HepG2 (cell line): ENCODE results near the gene TSPAN8. TPM values are rescaled to one million over a fixed set of nuclear protein-coding genes. Genes with fewer than 3 reads are reported as not detected.

Source experiments
- FOXO1 ChIP-seq: sonication (generic); formaldehyde crosslinking; IDR thresholded peaks from 2 replicates; pipeline ENCODE4 v1.4.0; 2020; ENCODE audit warnings: missing genetic modification reagents
- GABPA ChIP-seq, 2 experiments: IDR thresholded peaks; 2 replicates each; pipeline ENCODE4 v1.6.1; 2011 to 2016; ENCODE audit warnings: low read depth in 2 of 2, low read length in 1 of 2, missing biosample characterization in 1 of 2, missing genetic modification characterization in 1 of 2
- GFI1 ChIP-seq: sonication (generic); formaldehyde crosslinking; IDR thresholded peaks from 2 replicates; pipeline ENCODE4 v1.5.0; 2020; ENCODE audit warnings: missing genetic modification reagents, mild to moderate bottlenecking, borderline replicate concordance
- HDAC6 ChIP-seq: fragments of 200-600 bp; sonication (generic); IDR thresholded peaks from 2 replicates; pipeline ENCODE4 v1.7.0; 2017; ENCODE audit warnings: mild to moderate bottlenecking, antibody characterized with exemption, low read length, low read depth
- HOMEZ ChIP-seq: IDR thresholded peaks from 2 replicates; pipeline ENCODE4 v1.6.1; 2016; ENCODE audit warnings: low read depth
- IRF2 ChIP-seq: IDR thresholded peaks from 2 replicates; pipeline ENCODE4 v1.6.1; 2018; ENCODE audit warnings: missing genetic modification reagents, missing compliant biosample characterization
- MAFF ChIP-seq: IDR thresholded peaks from 2 replicates; pipeline ENCODE4 v1.6.1; 2011; ENCODE audit warnings: low read depth, low read length, improper control_type of control experiment
- MED8 ChIP-seq: sonication (generic); formaldehyde crosslinking; IDR thresholded peaks from 2 replicates; pipeline ENCODE4 v1.8.1; 2023; ENCODE audit warnings: mild to moderate bottlenecking, missing genetic modification reagents; ENCODE audit not compliant: insufficient replicate concordance
- MXI1 ChIP-seq: IDR thresholded peaks from 3 replicates; pipeline ENCODE4 v1.6.1; 2012; ENCODE audit warnings: low read depth, low read length, inconsistent platforms, borderline replicate concordance
- PRDM4 ChIP-seq: sonication (generic); formaldehyde crosslinking; IDR thresholded peaks from 2 replicates; pipeline ENCODE4 v1.9.0; 2021; ENCODE audit warnings: missing genetic modification reagents, borderline replicate concordance
- PRMT3 ChIP-seq: sonication (generic); formaldehyde crosslinking; IDR thresholded peaks from 2 replicates; pipeline ENCODE4 v1.8.1; 2022; ENCODE audit warnings: low read depth, mild to moderate bottlenecking, moderate library complexity, missing genetic modification reagents, borderline replicate concordance
- THRA ChIP-seq: sonication (generic); formaldehyde crosslinking; IDR thresholded peaks from 2 replicates; pipeline ENCODE4 v1.4.0; 2020; ENCODE audit warnings: missing genetic modification reagents, borderline replicate concordance
- TOE1 ChIP-seq: sonication (generic); formaldehyde crosslinking; IDR thresholded peaks from 2 replicates; pipeline ENCODE4 v1.4.0; 2020; ENCODE audit warnings: mild to moderate bottlenecking, missing genetic modification reagents
- ZFP91 ChIP-seq: sonication (generic); formaldehyde crosslinking; IDR thresholded peaks from 2 replicates; pipeline ENCODE4 v1.9.0; 2022; ENCODE audit warnings: missing genetic modification reagents, mild to moderate bottlenecking, borderline replicate concordance
- ZNF350 ChIP-seq: sonication (generic); formaldehyde crosslinking; IDR thresholded peaks from 2 replicates; pipeline ENCODE4 v1.4.0; 2020; ENCODE audit warnings: mild to moderate bottlenecking, low read depth, missing genetic modification reagents, borderline replicate concordance
- ZNF414 ChIP-seq: sonication (generic); formaldehyde crosslinking; IDR thresholded peaks from 2 replicates; pipeline ENCODE4 v1.5.0; 2020; ENCODE audit warnings: missing genetic modification reagents
- ZNF607 ChIP-seq: sonication (generic); formaldehyde crosslinking; IDR thresholded peaks from 2 replicates; pipeline ENCODE4 v1.5.1; 2020; ENCODE audit warnings: missing genetic modification reagents, mild to moderate bottlenecking, borderline replicate concordance
- ZNF674 ChIP-seq: sonication (generic); formaldehyde crosslinking; IDR thresholded peaks from 2 replicates; pipeline ENCODE4 v1.5.0; 2020; ENCODE audit warnings: low read depth, mild to moderate bottlenecking, missing genetic modification reagents
- polyA plus RNA-seq, 8 experiments: library from polyadenylated mRNA; depleted of rRNA in 3 of 8; stranded (reverse) in 7 of 8; unstranded in 1 of 8; fragments of >200 nt; fragmentation: Illumina TruSeq in 4 of 8; extraction: Trizol in 4 of 8; gene quantifications; 2 replicates each; pipeline versions ENCODE4 v1.2.1 to v1.2.3, GENCODE V29; 2011 to 2016; ENCODE audit warnings: low read depth in 4 of 8, missing spikeins in 1 of 8, mixed read lengths in 1 of 8; ENCODE audit not compliant: insufficient read depth in 1 of 8
- total RNA-seq, 5 experiments: library from RNA; depleted of rRNA; stranded (reverse); fragments of >200 nt; fragmentation: Illumina TruSeq; extraction: Trizol; gene quantifications; 2 replicates each; pipeline ENCODE4 v1.2.3, GENCODE V29; 2016; ENCODE audit warnings: low read depth in 1 of 5

TSPAN8 gene
- total and polyA plus RNA-seq, 2 of the 13 experiments (the other 11 are each of a cell fraction or from before 2014, with no cell fraction given): 3.4 to 3.9 TPM

- no peak for TF ChIP-seq ZNF350 (CRISPR knock-in tag)
- TF ChIP-seq MXI1: no peak; the same call in 2 of the 3 replicates
- TF ChIP-seq PRDM4: no peak
- TF ChIP-seq MAFF: no peak
- 0 out of 2 replicates have a peak, but pooled peaks have one; percentile 61 for TF ChIP-seq IRF2 (CRISPR knock-in tag)
- TF ChIP-seq ZNF674 (CRISPR knock-in tag): no peak
- TF ChIP-seq ZFP91 (CRISPR knock-in tag): no peak
- peak; percentile 46; the same call in 1 of the 2 replicates for TF ChIP-seq FOXO1 (CRISPR knock-in tag)
- no peak for TF ChIP-seq GABPA (IDR thresholded peaks at IDR 0.05; ENCODE audit: low read depth, low read length)
- no peak for TF ChIP-seq GABPA (CRISPR knock-in tag; IDR thresholded peaks at IDR 0.05; ENCODE audit: low read depth)
- TF ChIP-seq PRMT3: no peak
- TF ChIP-seq ZNF414 (CRISPR knock-in tag): no peak
- no peak for TF ChIP-seq ZNF607 (CRISPR knock-in tag)
- TF ChIP-seq HDAC6: no peak
- peak; percentile 59; the same call in 1 of the 2 replicates for TF ChIP-seq TOE1 (CRISPR knock-in tag)
- TF ChIP-seq HOMEZ (CRISPR knock-in tag): peak; percentile 66
- TF ChIP-seq THRA: peak; percentile 43; the same call in 1 of the 2 replicates
- peak; percentile 37 for TF ChIP-seq MED8
- TF ChIP-seq GFI1: peak; percentile 97
Observed at GRCh38 chr12:71162832-71163763, 5.3 kb upstream of the TSPAN8 start (continued).
